HEK293 (cell line): ENCODE measurements around the gene WIPF3.
A peak's percentile ranks its signal among the peaks of the same experiment; 100 is the strongest.

ENCODE experiments used
- CTCF ChIA-PET: fragments of 350-600 bp; formaldehyde crosslinking; extraction: SDS; loops from one replicate; lab custom pipeline; 2021; ENCODE audit warnings: antibody characterized with exemption; lab: Yijun Ruan, JAX
- POLR2A ChIA-PET: fragments of 300-600 bp; formaldehyde crosslinking; extraction: SDS; loops from one replicate; lab custom pipeline; 2020; ENCODE audit warnings: antibody characterized with exemption, inconsistent platforms; lab: Yijun Ruan, JAX
- H3K27ac ChIP-seq: fragments of 200-500 bp; sonication (Bioruptor generic); 2 replicates; pipeline ENCODE4 v1.5.1; 2014; ENCODE audit warnings: low read depth, low read length, control low read depth, inconsistent platforms; ENCODE audit errors: extremely low read depth
- H3K36me3 ChIP-seq, 2 experiments: fragments of 200-500 bp in 1 of 2; sonication (Bioruptor generic) in 1 of 2; 1 replicate in 1 of 2; 2 replicates in 1 of 2; pipeline ENCODE4 v1.5.1; 2014 to 2017; ENCODE audit warnings: inconsistent platforms in 2 of 2, low read length in 2 of 2; ENCODE audit not compliant: control insufficient read depth in 2 of 2, insufficient read depth in 1 of 2
- H3K4me1 ChIP-seq: fragments of 200-500 bp; sonication (Bioruptor generic); 2 replicates; pipeline ENCODE4 v1.5.1; 2014; ENCODE audit warnings: mild to moderate bottlenecking, low read length, inconsistent platforms; ENCODE audit not compliant: control insufficient read depth, insufficient read depth
- H3K4me3 ChIP-seq: 2 replicates; pipeline ENCODE4 v1.5.1; 2011; ENCODE audit warnings: low read depth, mild to moderate bottlenecking, control low read depth, low read length, moderate library complexity
- H3K9me3 ChIP-seq: fragments of 200-500 bp; sonication (Bioruptor generic); 2 replicates; pipeline ENCODE4 v1.5.1; 2014; ENCODE audit warnings: low read depth, low read length, inconsistent platforms; ENCODE audit not compliant: control insufficient read depth, insufficient read depth
- FEZF1 ChIP-seq: fragments of 450-650 bp; formaldehyde crosslinking; IDR thresholded peaks from 2 replicates; pipeline ENCODE4 v1.5.1; 2016; ENCODE audit warnings: missing biosample characterization, missing genetic modification characterization
- KLF1 ChIP-seq: fragments of 450-650 bp; formaldehyde crosslinking; IDR thresholded peaks from 2 replicates; pipeline ENCODE4 v1.5.1; 2016; ENCODE audit warnings: missing biosample characterization, missing genetic modification characterization
- ZBTB1 ChIP-seq: fragments of 450-650 bp; formaldehyde crosslinking; IDR thresholded peaks from 2 replicates; pipeline ENCODE4 v1.5.1; 2016; ENCODE audit warnings: missing biosample characterization, missing genetic modification characterization
- ZFP69B ChIP-seq: fragments of 450-650 bp; formaldehyde crosslinking; IDR thresholded peaks from 2 replicates; pipeline ENCODE4 v1.5.1; 2016; ENCODE audit warnings: missing biosample characterization, missing genetic modification characterization
- ZNF140 ChIP-seq: fragments of 450-650 bp; formaldehyde crosslinking; IDR thresholded peaks from 2 replicates; pipeline ENCODE4 v1.5.1; 2016; ENCODE audit warnings: missing biosample characterization, missing genetic modification characterization
- ZNF24 ChIP-seq: fragments of 450-650 bp; formaldehyde crosslinking; IDR thresholded peaks from 2 replicates; pipeline ENCODE4 v1.5.1; 2016; ENCODE audit warnings: missing biosample characterization, missing genetic modification characterization
- ZNF266 ChIP-seq: fragments of 450-650 bp; formaldehyde crosslinking; IDR thresholded peaks from 2 replicates; pipeline ENCODE4 v1.5.1; 2016; ENCODE audit warnings: missing biosample characterization, missing genetic modification characterization, low read depth
- ZNF274 ChIP-seq, 2 experiments: fragments of 200-500 bp in 1 of 2; fragments of 450-650 bp in 1 of 2; sonication (Bioruptor generic) in 1 of 2; formaldehyde crosslinking in 1 of 2; IDR thresholded peaks; 2 replicates each; pipeline versions ENCODE4 v1.5.1 to v1.6.1; 2014 to 2016; ENCODE audit warnings: borderline replicate concordance in 1 of 2, inconsistent platforms in 1 of 2, low read length in 1 of 2, missing biosample characterization in 1 of 2, missing genetic modification characterization in 1 of 2
- ZNF292 ChIP-seq: fragments of 450-650 bp; formaldehyde crosslinking; IDR thresholded peaks from 2 replicates; pipeline ENCODE4 v1.5.1; 2016; ENCODE audit warnings: low read depth, missing biosample characterization, missing genetic modification characterization, borderline replicate concordance
- ZNF426 ChIP-seq: fragments of 450-650 bp; formaldehyde crosslinking; IDR thresholded peaks from 2 replicates; pipeline ENCODE4 v1.5.1; 2017; ENCODE audit warnings: missing biosample characterization, missing genetic modification characterization, mild to moderate bottlenecking, inconsistent platforms, moderate library complexity
- ZNF48 ChIP-seq: fragments of 450-650 bp; formaldehyde crosslinking; IDR thresholded peaks from 2 replicates; pipeline ENCODE4 v1.5.1; 2016; ENCODE audit warnings: missing biosample characterization, missing genetic modification characterization
- ZNF548 ChIP-seq: fragments of 450-650 bp; formaldehyde crosslinking; IDR thresholded peaks from 2 replicates; pipeline ENCODE4 v1.5.1; 2016; ENCODE audit warnings: missing biosample characterization, missing genetic modification characterization
- TF ChIP-seq, protein P1 (sequence below): fragments of 450-650 bp; formaldehyde crosslinking; IDR thresholded peaks from 2 replicates; pipeline ENCODE4 v1.5.1; 2017; ENCODE audit warnings: missing biosample characterization, missing genetic modification characterization
- TF ChIP-seq, protein P2 (sequence below): fragments of 450-650 bp; formaldehyde crosslinking; IDR thresholded peaks from 2 replicates; pipeline ENCODE4 v1.5.1; 2016; ENCODE audit warnings: missing biosample characterization, missing genetic modification characterization, low read depth
- TF ChIP-seq, protein P3 (sequence below): fragments of 450-650 bp; formaldehyde crosslinking; IDR thresholded peaks from 2 replicates; pipeline ENCODE4 v1.5.1; 2016; ENCODE audit warnings: missing biosample characterization, missing genetic modification characterization

Gene WIPF3

DNA sequence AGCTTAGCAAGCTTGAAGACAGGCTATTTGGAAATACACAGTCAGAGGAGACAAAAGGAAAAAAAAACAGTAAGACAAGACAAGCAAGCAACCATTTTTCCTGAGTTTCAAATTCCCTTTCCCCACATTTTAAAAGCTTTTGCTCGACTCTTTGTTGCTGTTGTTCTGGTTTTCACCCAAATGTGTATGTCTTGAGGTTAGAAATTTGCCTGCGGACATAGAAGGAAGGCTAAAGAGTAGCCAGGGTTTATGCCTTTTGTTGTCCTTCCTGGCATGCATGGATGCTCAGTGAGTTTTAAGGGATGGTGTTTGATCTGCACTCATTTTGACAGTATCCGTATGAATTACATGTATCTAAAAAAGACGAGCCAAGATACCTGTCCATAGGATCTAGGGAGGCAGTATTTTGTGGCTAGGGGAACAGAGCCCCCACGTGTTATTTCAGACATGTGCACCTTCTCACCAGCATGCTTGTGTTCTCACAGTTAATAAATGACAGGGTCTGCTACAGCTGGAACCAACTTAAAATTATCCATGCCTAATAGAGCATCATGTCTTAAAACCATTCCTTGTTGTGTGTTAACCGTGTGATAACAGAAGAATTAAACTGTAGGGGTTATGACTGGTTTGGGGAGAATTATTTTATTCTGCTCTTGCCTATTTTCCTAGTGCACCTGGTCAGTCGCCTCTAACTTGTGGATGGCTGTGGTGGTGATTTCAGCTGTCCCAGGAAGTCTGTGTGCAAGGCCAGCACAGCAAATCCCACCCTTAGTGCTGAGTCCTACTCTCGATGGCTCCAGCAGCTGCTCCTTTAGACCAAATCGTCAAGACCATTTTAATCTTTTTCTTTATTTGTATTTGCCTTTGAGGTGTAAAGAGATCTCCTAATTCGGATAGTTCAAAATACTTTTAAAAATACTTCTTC is 9.1 kb downstream of the WIPF3 start:
- POLR2A ChIA-PET = no interaction called here
- Histone ChIP-seq H3K36me3 (no peaks in the 10 kb centered on the region), H3K27ac (no peak overlapping the region), H3K9me3 (no peaks in the 10 kb centered on the region), H3K4me1 (peaks cover 11% of the 10 kb centered on the region), H3K4me3 (no peak overlapping the region)
- CTCF ChIA-PET = interaction anchor here (0.6 to 0.7 kb wide), 4 partner anchors 23 to 1258 kb away, joined by 3 read pairs; no protein-coding TSS in a partner anchor
- no peak for TF ChIP-seq ZBTB1
- TF ChIP-seq ZNF48 (tag by site-specific recombination) = no peak
- TF ChIP-seq ZNF266 (tag by site-specific recombination) = no peak
- no peak for TF ChIP-seq ZNF548 (tag by site-specific recombination)
- TF ChIP-seq ZNF140 (tag by site-specific recombination) = no peak
- no peak for TF ChIP-seq ZNF274 (IDR thresholded peaks at IDR 0.05; ENCODE audit: low read length)
- no peak for TF ChIP-seq ZNF274 (tag by site-specific recombination; IDR thresholded peaks at IDR 0.05; ENCODE audit: borderline replicate concordance)

DNA sequence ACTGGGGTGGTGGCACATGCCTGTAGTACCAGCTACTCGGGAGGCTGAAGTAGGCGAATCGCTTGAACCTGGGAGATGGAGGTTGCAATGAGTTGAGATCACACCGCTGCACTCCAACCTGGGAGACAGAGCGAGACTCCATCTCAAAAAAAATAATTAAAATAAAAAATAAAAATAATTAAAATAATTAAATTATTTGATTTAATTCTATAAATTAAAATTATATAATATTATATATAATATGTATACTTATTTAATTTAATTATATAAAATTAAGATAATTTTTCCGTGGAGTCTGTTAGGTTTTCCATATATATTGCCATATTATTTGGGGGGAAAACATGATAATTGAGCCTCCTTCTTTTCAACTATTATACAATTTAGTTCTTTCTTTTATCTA is 12.0 kb downstream of the WIPF3 start:
- Histone ChIP-seq H3K9me3 (no peaks in the 10 kb centered on the region), H3K4me3 (no peak overlapping the region), H3K36me3 (no peaks in the 10 kb centered on the region), H3K27ac (no peak overlapping the region), H3K4me1 (no peaks in the 10 kb centered on the region)
- POLR2A ChIA-PET = no interaction called here
- CTCF ChIA-PET = no interaction called here
- no peak for TF ChIP-seq ZNF24 (tag by site-specific recombination)
- TF ChIP-seq KLF1 (tag by site-specific recombination) = no peak
- TF ChIP-seq ZNF426 (tag by site-specific recombination) = no peak
- TF ChIP-seq ZNF292 (tag by site-specific recombination) = no peak
- no peak for TF ChIP-seq FEZF1 (tag by site-specific recombination)

DNA sequence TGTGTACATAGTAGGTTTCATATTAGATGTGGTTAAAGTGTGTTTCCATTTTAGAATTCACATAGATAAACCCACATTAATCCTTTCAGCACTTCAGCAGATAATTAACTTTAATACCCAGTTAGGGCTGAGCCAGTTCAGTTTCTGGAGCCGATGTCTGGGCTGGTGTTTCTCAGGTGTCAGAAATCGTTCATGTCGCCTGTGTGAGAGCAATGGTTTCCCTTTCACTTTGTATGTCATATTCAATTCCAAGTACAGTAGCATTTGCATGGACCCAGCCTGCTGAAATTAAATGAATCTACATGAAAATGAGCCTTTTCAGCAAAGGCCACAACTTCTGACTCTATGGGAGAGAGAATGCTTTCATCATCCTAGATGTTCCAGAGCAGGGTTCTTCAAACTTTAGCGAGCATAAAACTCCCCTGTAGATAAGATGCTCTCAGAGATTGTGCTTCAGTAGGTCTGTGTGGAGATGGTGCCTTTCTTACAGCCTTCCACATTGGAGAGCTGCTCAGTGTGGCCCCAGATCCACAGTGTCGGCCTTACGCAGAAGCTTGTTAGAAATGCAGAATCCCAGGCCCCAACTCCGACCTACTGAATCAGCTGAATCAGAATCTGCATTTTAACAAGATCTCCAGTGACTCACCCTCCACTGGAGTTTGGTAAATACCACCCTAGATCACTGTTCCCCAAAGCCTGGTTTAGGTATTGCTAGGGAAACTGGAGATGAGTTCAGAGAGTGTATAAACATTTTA is 19.6 kb downstream of the WIPF3 start:
- Histone ChIP-seq H3K36me3 (no peaks in the 10 kb centered on the region), H3K27ac (no peak overlapping the region), H3K4me1 (peaks cover 10% of the 10 kb centered on the region; the same call in 1 of the 2 replicates), H3K9me3 (no peaks in the 10 kb centered on the region), H3K4me3 (no peak overlapping the region)
- TF ChIP-seq, protein P1, sequence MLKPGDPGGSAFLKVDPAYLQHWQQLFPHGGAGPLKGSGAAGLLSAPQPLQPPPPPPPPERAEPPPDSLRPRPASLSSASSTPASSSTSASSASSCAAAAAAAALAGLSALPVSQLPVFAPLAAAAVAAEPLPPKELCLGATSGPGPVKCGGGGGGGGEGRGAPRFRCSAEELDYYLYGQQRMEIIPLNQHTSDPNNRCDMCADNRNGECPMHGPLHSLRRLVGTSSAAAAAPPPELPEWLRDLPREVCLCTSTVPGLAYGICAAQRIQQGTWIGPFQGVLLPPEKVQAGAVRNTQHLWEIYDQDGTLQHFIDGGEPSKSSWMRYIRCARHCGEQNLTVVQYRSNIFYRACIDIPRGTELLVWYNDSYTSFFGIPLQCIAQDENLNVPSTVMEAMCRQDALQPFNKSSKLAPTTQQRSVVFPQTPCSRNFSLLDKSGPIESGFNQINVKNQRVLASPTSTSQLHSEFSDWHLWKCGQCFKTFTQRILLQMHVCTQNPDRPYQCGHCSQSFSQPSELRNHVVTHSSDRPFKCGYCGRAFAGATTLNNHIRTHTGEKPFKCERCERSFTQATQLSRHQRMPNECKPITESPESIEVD (tag by site-specific recombination) = 0 out of 2 replicates have a peak, but pooled peaks have one; percentile 16
- TF ChIP-seq, protein P2, sequence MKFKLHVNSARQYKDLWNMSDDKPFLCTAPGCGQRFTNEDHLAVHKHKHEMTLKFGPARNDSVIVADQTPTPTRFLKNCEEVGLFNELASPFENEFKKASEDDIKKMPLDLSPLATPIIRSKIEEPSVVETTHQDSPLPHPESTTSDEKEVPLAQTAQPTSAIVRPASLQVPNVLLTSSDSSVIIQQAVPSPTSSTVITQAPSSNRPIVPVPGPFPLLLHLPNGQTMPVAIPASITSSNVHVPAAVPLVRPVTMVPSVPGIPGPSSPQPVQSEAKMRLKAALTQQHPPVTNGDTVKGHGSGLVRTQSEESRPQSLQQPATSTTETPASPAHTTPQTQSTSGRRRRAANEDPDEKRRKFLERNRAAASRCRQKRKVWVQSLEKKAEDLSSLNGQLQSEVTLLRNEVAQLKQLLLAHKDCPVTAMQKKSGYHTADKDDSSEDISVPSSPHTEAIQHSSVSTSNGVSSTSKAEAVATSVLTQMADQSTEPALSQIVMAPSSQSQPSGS (tag by site-specific recombination) = no peak
- TF ChIP-seq, protein P3, sequence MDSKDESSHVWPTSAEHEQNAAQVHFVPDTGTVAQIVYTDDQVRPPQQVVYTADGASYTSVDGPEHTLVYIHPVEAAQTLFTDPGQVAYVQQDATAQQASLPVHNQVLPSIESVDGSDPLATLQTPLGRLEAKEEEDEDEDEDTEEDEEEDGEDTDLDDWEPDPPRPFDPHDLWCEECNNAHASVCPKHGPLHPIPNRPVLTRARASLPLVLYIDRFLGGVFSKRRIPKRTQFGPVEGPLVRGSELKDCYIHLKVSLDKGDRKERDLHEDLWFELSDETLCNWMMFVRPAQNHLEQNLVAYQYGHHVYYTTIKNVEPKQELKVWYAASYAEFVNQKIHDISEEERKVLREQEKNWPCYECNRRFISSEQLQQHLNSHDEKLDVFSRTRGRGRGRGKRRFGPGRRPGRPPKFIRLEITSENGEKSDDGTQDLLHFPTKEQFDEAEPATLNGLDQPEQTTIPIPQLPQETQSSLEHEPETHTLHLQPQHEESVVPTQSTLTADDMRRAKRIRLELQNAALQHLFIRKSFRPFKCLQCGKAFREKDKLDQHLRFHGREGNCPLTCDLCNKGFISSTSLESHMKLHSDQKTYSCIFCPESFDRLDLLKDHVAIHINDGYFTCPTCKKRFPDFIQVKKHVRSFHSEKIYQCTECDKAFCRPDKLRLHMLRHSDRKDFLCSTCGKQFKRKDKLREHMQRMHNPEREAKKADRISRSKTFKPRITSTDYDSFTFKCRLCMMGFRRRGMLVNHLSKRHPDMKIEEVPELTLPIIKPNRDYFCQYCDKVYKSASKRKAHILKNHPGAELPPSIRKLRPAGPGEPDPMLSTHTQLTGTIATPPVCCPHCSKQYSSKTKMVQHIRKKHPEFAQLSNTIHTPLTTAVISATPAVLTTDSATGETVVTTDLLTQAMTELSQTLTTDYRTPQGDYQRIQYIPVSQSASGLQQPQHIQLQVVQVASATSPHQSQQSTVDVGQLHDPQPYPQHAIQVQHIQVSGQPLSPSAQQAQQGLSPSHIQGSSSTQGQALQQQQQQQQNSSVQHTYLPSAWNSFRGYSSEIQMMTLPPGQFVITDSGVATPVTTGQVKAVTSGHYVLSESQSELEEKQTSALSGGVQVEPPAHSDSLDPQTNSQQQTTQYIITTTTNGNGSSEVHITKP (tag by site-specific recombination) = peak; percentile 48
- no peak for TF ChIP-seq ZFP69B
- ChIA-PET POLR2A (no interaction called here), CTCF (interaction anchor here (0.9 to 1.0 kb wide), 2 partner anchors 12 to 95 kb away, joined by 3 read pairs; no protein-coding TSS in a partner anchor)
